GM18951 (cell line): ENCODE measurements around the gene PDXDC1.
"Not testable (repeated sequence)": the region's sequence is repeated elsewhere in the genome, so short reads cannot be mapped to it uniquely, and the experiment has no call there.

ENCODE experiments used
- POLR2A ChIP-seq: IDR thresholded peaks from 4 replicates; pipeline ENCODE4 v1.6.1; 2011; ENCODE audit warnings: mild to moderate bottlenecking; ENCODE audit not compliant: insufficient read length, insufficient read depth; ENCODE audit errors: extremely low read depth
- in situ Hi-C: fragments of 300-500 bp; cut with MboI; formaldehyde crosslinking; loops from one replicate; pipeline ENCODE4 v1.12.0; 2022; ENCODE audit warnings: low sequenced_read_pairs, mixed read lengths, inconsistent platforms; ENCODE audit not compliant: unreplicated experiment

PDXDC1 gene

GRCh38 chr16:15028801-15029698 lies 54.2 kb downstream of the PDXDC1 start:
- in situ Hi-C loops: not testable (repeated sequence)

- in situ Hi-C loops: not testable (repeated sequence)
These were observed 54.9 kb downstream of the PDXDC1 start for GRCh38 chr16:15029749-15030148.

GRCh38 chr16:15031179-15031578 lies 56.4 kb downstream of the PDXDC1 start:
- TF ChIP-seq POLR2A: no peak
- in situ Hi-C loops: no loop called here

- in situ Hi-C loops: no loop called here
- TF ChIP-seq POLR2A: no peak
These were observed 56.8 kb downstream of the PDXDC1 start for GRCh38 chr16:15031586-15031985.

GRCh38 chr16:15032547-15033308 lies 57.9 kb downstream of the PDXDC1 start:
- TF ChIP-seq POLR2A: no peak

GRCh38 chr16:15033309-15033707 lies 58.5 kb downstream of the PDXDC1 start:
- TF ChIP-seq POLR2A: no peak
- in situ Hi-C loops: no loop called here

More at GRCh38 chr16:15032547-15033308, 57.9 kb downstream of the PDXDC1 start:
- in situ Hi-C loops: no loop called here

- TF ChIP-seq POLR2A: no peak
- in situ Hi-C loops: no loop called here
These were observed 59.7 kb downstream of the PDXDC1 start for GRCh38 chr16:15034266-15035162.

GRCh38 chr16:15035163-15035729 lies 60.4 kb downstream of the PDXDC1 start:
- in situ Hi-C loops: no loop called here
- TF ChIP-seq POLR2A: no peak

GRCh38 chr16:15037003-15037402 lies 62.2 kb downstream of the PDXDC1 start:
- in situ Hi-C loops: no loop called here
- TF ChIP-seq POLR2A: no peak

GRCh38 chr16:15037745-15038144 lies 62.9 kb downstream of the PDXDC1 start:
- TF ChIP-seq POLR2A: no peak
- in situ Hi-C loops: no loop called here

- in situ Hi-C loops: no loop called here
- TF ChIP-seq POLR2A: no peak
These were observed 63.9 kb downstream of the PDXDC1 start for GRCh38 chr16:15038689-15039088.

GRCh38 chr16:15041271-15042004 lies 66.6 kb downstream of the PDXDC1 start:
- in situ Hi-C loops: no loop called here
- no peak for TF ChIP-seq POLR2A
